HEK293 (cell line): ENCODE results near the gene KCND2.

ENCODE experiments used
- CTCF ChIA-PET: fragments of 350-600 bp; formaldehyde crosslinking; extraction: SDS; loops from one replicate; lab custom pipeline; 2021; ENCODE audit warnings: antibody characterized with exemption; lab: Yijun Ruan, JAX
- POLR2A ChIA-PET: fragments of 300-600 bp; formaldehyde crosslinking; extraction: SDS; loops from one replicate; lab custom pipeline; 2020; ENCODE audit warnings: antibody characterized with exemption, inconsistent platforms; lab: Yijun Ruan, JAX
- H3K27ac ChIP-seq: fragments of 200-500 bp; sonication (Bioruptor generic); 2 replicates; pipeline ENCODE4 v1.5.1; 2014; ENCODE audit warnings: low read depth, low read length, control low read depth, inconsistent platforms; ENCODE audit errors: extremely low read depth
- H3K36me3 ChIP-seq, 2 experiments: fragments of 200-500 bp in 1 of 2; sonication (Bioruptor generic) in 1 of 2; 1 replicate in 1 of 2; 2 replicates in 1 of 2; pipeline ENCODE4 v1.5.1; 2014 to 2017; ENCODE audit warnings: inconsistent platforms in 2 of 2, low read length in 2 of 2; ENCODE audit not compliant: control insufficient read depth in 2 of 2, insufficient read depth in 1 of 2
- H3K4me1 ChIP-seq: fragments of 200-500 bp; sonication (Bioruptor generic); 2 replicates; pipeline ENCODE4 v1.5.1; 2014; ENCODE audit warnings: mild to moderate bottlenecking, low read length, inconsistent platforms; ENCODE audit not compliant: control insufficient read depth, insufficient read depth
- H3K4me3 ChIP-seq: 2 replicates; pipeline ENCODE4 v1.5.1; 2011; ENCODE audit warnings: low read depth, mild to moderate bottlenecking, control low read depth, low read length, moderate library complexity
- H3K9me3 ChIP-seq: fragments of 200-500 bp; sonication (Bioruptor generic); 2 replicates; pipeline ENCODE4 v1.5.1; 2014; ENCODE audit warnings: low read depth, low read length, inconsistent platforms; ENCODE audit not compliant: control insufficient read depth, insufficient read depth
- GLI2 ChIP-seq: fragments of 450-650 bp; formaldehyde crosslinking; IDR thresholded peaks from 2 replicates; pipeline ENCODE4; 2017; ENCODE audit warnings: missing biosample characterization, missing genetic modification characterization, low read depth, borderline replicate concordance
- PRDM2 ChIP-seq: fragments of 450-650 bp; formaldehyde crosslinking; IDR thresholded peaks from 2 replicates; pipeline ENCODE4 v1.5.1; 2016; ENCODE audit warnings: missing biosample characterization, missing genetic modification characterization, borderline replicate concordance
- PRDM6 ChIP-seq: fragments of 450-650 bp; formaldehyde crosslinking; IDR thresholded peaks from 2 replicates; pipeline ENCODE4 v1.5.1; 2017; ENCODE audit warnings: missing biosample characterization, missing genetic modification characterization
- SP2 ChIP-seq: fragments of 450-650 bp; formaldehyde crosslinking; IDR thresholded peaks from 2 replicates; pipeline ENCODE4 v1.5.1; 2016; ENCODE audit warnings: missing biosample characterization, missing genetic modification characterization
- ZNF138 ChIP-seq: fragments of 450-650 bp; formaldehyde crosslinking; IDR thresholded peaks from 2 replicates; pipeline ENCODE4 v1.5.1; 2016; ENCODE audit warnings: missing biosample characterization, missing genetic modification characterization, borderline replicate concordance
- ZNF174 ChIP-seq: fragments of 450-650 bp; formaldehyde crosslinking; IDR thresholded peaks from 2 replicates; pipeline ENCODE4 v1.5.0; 2017; ENCODE audit warnings: missing biosample characterization, mild to moderate bottlenecking, missing genetic modification characterization
- ZNF274 ChIP-seq, 2 experiments: fragments of 200-500 bp in 1 of 2; fragments of 450-650 bp in 1 of 2; sonication (Bioruptor generic) in 1 of 2; formaldehyde crosslinking in 1 of 2; IDR thresholded peaks; 2 replicates each; pipeline versions ENCODE4 v1.5.1 to v1.6.1; 2014 to 2016; ENCODE audit warnings: borderline replicate concordance in 1 of 2, inconsistent platforms in 1 of 2, low read length in 1 of 2, missing biosample characterization in 1 of 2, missing genetic modification characterization in 1 of 2
- ZNF423 ChIP-seq: fragments of 450-650 bp; formaldehyde crosslinking; IDR thresholded peaks from 2 replicates; pipeline ENCODE4 v1.5.1; 2016; ENCODE audit warnings: missing biosample characterization, missing genetic modification characterization
- ZNF548 ChIP-seq: fragments of 450-650 bp; formaldehyde crosslinking; IDR thresholded peaks from 2 replicates; pipeline ENCODE4 v1.5.1; 2016; ENCODE audit warnings: missing biosample characterization, missing genetic modification characterization
- ZNF549 ChIP-seq: fragments of 450-650 bp; IDR thresholded peaks from 2 replicates; pipeline ENCODE4 v1.5.1; 2018; ENCODE audit warnings: missing biosample characterization, missing genetic modification characterization, mild to moderate bottlenecking, inconsistent platforms, moderate library complexity
- TF ChIP-seq, protein P1 (sequence below): fragments of 450-650 bp; formaldehyde crosslinking; IDR thresholded peaks from 2 replicates; pipeline ENCODE4 v1.5.1; 2016; ENCODE audit warnings: missing biosample characterization, missing genetic modification characterization, low read depth
- TF ChIP-seq, protein P2 (sequence below): fragments of 450-650 bp; formaldehyde crosslinking; IDR thresholded peaks from 2 replicates; pipeline ENCODE4 v1.5.1; 2016; ENCODE audit warnings: missing biosample characterization, missing genetic modification characterization
- TF ChIP-seq, protein P3 (sequence below): fragments of 450-650 bp; formaldehyde crosslinking; optimal IDR thresholded peaks from 2 replicates; pipeline ENCODE3; 2016; ENCODE audit warnings: missing biosample characterization, mild to moderate bottlenecking, missing genetic modification characterization
- TF ChIP-seq, protein P4 (sequence below): fragments of 450-650 bp; formaldehyde crosslinking; IDR thresholded peaks from 2 replicates; pipeline ENCODE4 v1.5.1; 2016; ENCODE audit warnings: missing biosample characterization, missing genetic modification characterization

Gene KCND2

GRCh38 chr7:120370954-120371353 lies 98.0 kb downstream of the KCND2 start:
- Histone ChIP-seq H3K4me3 (no peak overlapping the region), H3K27ac (no peak overlapping the region), H3K9me3 (no peaks in the 10 kb centered on the region), H3K36me3 (no peaks in the 10 kb centered on the region), H3K4me1 (no peaks in the 10 kb centered on the region)
- CTCF ChIA-PET: no interaction called here
- POLR2A ChIA-PET: no interaction called here
- TF ChIP-seq, protein P1, sequence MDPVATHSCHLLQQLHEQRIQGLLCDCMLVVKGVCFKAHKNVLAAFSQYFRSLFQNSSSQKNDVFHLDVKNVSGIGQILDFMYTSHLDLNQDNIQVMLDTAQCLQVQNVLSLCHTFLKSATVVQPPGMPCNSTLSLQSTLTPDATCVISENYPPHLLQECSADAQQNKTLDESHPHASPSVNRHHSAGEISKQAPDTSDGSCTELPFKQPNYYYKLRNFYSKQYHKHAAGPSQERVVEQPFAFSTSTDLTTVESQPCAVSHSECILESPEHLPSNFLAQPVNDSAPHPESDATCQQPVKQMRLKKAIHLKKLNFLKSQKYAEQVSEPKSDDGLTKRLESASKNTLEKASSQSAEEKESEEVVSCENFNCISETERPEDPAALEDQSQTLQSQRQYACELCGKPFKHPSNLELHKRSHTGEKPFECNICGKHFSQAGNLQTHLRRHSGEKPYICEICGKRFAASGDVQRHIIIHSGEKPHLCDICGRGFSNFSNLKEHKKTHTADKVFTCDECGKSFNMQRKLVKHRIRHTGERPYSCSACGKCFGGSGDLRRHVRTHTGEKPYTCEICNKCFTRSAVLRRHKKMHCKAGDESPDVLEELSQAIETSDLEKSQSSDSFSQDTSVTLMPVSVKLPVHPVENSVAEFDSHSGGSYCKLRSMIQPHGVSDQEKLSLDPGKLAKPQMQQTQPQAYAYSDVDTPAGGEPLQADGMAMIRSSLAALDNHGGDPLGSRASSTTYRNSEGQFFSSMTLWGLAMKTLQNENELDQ (tag by site-specific recombination): no peak
- TF ChIP-seq SP2 (tag by site-specific recombination) (no peak), ZNF174 (tag by site-specific recombination) (no peak), ZNF423 (tag by site-specific recombination) (no peak), GLI2 (no peak), PRDM6 (tag by site-specific recombination) (no peak), ZNF138 (tag by site-specific recombination) (no peak), PRDM2 (tag by site-specific recombination) (no peak), ZNF549 (tag by site-specific recombination) (no peak), ZNF274 (IDR thresholded peaks at IDR 0.05; ENCODE audit: low read length) (no peak), ZNF274 (tag by site-specific recombination; IDR thresholded peaks at IDR 0.05; ENCODE audit: borderline replicate concordance) (no peak), ZNF548 (no peak)
- TF ChIP-seq, protein P2, sequence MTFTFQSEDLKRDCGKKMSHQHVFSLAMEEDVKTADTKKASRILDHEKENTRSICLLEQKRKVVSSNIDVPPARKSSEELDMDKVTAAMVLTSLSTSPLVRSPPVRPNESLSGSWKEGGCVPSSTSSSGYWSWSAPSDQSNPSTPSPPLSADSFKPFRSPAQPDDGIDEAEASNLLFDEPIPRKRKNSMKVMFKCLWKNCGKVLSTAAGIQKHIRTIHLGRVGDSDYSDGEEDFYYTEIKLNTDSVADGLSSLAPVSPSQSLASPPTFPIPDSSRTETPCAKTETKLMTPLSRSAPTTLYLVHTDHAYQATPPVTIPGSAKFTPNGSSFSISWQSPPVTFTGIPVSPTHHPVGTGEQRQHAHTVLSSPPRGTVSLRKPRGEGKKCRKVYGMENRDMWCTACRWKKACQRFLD (tag by site-specific recombination): no peak
- TF ChIP-seq, protein P3, sequence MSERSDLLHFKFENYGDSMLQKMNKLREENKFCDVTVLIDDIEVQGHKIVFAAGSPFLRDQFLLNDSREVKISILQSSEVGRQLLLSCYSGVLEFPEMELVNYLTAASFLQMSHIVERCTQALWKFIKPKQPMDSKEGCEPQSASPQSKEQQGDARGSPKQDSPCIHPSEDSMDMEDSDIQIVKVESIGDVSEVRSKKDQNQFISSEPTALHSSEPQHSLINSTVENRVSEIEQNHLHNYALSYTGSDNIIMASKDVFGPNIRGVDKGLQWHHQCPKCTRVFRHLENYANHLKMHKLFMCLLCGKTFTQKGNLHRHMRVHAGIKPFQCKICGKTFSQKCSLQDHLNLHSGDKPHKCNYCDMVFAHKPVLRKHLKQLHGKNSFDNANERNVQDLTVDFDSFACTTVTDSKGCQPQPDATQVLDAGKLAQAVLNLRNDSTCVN (tag by site-specific recombination): no peak
- TF ChIP-seq, protein P4, sequence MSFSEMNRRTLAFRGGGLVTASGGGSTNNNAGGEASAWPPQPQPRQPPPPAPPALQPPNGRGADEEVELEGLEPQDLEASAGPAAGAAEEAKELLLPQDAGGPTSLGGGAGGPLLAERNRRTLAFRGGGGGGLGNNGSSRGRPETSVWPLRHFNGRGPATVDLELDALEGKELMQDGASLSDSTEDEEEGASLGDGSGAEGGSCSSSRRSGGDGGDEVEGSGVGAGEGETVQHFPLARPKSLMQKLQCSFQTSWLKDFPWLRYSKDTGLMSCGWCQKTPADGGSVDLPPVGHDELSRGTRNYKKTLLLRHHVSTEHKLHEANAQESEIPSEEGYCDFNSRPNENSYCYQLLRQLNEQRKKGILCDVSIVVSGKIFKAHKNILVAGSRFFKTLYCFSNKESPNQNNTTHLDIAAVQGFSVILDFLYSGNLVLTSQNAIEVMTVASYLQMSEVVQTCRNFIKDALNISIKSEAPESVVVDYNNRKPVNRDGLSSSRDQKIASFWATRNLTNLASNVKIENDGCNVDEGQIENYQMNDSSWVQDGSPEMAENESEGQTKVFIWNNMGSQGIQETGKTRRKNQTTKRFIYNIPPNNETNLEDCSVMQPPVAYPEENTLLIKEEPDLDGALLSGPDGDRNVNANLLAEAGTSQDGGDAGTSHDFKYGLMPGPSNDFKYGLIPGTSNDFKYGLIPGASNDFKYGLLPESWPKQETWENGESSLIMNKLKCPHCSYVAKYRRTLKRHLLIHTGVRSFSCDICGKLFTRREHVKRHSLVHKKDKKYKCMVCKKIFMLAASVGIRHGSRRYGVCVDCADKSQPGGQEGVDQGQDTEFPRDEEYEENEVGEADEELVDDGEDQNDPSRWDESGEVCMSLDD: no peak
